ENCODE measurements around the gene CENPVL1.
"Not testable (repeated sequence)": the region's sequence is repeated elsewhere in the genome, so short reads cannot be mapped to it uniquely, and the experiment has no call there.

Gene CENPVL1

DNA sequence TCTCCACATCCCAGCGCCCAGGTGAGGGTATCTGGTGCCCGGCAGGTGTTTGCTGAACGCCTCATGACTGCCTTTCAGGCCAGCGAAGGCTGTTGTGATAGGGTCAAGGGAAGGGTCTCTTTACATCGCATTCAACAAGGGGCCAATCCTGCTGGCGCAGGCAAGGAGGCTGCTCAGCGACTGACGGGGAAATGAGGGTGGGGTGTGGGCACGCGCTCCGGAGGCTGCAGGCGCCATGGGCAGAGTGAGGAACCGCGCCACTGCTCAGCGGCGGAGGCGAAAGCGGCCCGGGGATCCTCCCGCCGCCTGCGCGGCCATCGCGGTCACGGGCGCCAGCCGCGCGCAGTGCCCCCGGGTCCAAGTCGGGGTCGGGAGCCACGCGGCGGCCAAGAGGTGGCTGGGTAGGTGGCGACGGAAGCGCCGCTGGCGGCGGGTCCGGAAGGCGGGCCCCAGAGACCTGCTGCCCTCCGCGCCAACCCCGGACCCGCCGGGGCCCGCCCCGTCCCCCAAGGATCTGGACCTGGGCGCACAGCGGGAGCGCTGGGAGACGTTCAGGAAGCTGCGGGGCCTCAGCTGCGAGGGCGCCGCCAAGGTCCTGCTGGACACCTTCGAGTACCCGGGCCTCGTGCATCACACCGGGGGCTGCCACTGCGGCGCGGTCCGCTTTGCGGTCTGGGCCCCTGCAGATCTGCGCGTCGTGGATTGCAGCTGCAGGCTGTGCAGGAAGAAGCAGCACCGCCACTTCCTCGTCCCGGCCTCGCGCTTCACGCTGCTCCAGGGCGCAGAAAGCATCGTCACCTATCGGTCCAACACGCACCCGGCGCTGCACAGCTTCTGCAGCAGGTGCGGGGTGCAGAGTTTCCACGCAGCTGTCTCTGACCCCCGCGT lies at the start of gene CENPVL1:
Gene CENPVL1 (plus strand): TSS at position 236 of the 888 bp plus-strand sequence. CDS start 0 bp downstream, at position 236.
- not testable (repeated sequence) for DNase-seq

DNA sequence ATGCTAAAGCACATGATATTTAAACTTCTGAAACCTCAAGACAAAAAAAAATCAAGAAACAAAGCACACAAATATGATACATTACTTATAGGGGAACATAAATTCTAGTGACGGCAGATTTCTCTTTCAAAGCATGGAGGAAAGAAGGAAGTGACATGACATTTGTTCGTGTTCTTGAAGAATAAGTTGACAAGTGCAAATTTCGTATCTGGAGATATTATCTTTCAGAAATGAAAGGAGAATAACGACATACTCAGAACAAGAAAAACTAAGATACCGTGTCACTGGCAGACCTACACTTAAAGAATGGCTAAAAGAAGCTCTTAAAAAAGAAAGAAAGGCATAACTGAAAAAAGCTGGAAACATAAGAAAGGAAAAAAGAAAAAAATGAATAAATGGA lies 44.3 kb upstream of the CENPVL1 start:
- DNase-seq, result no peak

DNA sequence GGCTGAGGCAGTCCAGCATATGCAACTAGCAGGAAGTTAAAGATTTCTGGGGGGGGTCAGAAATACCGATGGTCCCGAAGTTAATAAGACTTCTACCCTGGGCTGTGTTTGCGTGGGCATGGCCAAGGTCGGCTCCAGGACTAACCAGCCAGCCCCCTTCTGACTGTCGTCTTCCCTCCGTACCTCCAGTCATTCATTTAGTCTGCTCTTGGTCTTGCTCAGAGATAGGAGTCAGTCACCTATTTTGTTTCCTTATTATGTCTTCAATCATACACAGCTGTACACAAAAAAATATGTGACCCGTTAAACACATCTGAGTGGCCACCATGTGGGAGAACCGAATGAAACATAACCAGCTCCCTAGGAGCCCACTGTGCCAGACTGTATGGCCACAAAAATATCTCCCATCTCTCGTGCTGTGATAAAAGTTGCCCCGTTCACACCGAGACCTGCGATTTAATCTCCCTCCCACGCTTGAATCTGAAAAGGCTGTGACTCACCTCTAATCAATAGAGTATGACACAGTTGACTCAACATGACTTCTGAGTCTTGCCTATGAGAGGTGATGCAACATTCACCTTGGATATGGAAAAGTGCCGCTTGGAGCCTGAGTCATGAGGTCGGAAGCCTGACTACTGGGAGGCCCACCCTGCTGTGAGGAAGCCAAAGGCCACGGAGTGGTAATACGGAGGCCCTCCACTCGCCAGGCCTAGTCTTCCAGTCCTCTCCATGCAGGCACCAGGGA lies 30.5 kb upstream of the CENPVL1 start:
- DNase-seq, result not testable (repeated sequence)

DNA sequence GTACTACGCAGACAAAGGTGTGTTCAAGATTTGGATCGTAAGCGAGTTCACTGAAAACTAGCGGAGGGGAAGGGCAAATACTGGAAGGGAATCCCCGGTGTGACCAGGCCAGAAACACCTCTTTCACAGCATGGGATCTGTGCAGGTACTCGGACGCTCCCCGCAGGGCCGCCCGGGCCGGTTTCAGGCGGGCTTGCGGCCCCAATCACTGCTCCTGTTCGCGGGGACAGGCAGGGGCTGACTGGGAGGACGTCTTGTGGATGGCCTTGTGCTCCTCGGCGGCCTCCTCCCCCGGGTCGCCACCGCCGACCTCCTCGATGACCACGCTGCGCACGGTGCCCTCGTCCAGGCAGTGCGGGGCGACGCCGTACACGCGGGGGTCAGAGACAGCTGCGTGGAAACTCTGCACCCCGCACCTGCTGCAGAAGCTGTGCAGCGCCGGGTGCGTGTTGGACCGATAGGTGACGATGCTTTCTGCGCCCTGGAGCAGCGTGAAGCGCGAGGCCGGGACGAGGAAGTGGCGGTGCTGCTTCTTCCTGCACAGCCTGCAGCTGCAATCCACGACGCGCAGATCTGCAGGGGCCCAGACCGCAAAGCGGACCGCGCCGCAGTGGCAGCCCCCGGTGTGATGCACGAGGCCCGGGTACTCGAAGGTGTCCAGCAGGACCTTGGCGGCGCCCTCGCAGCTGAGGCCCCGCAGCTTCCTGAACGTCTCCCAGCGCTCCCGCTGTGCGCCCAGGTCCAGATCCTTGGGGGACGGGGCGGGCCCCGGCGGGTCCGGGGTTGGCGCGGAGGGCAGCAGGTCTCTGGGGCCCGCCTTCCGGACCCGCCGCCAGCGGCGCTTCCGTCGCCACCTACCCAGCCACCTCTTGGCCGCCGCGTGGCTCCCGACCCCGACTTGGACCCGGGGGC lies 28.2 kb upstream of the CENPVL1 start:
- not testable (repeated sequence) for DNase-seq

DNA sequence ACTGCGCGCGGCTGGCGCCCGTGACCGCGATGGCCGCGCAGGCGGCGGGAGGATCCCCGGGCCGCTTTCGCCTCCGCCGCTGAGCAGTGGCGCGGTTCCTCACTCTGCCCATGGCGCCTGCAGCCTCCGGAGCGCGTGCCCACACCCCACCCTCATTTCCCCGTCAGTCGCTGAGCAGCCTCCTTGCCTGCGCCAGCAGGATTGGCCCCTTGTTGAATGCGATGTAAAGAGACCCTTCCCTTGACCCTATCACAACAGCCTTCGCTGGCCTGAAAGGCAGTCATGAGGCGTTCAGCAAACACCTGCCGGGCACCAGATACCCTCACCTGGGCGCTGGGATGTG lies 27.6 kb upstream of the CENPVL1 start, which contains the start of gene CENPVL2:
Gene CENPVL2 (minus strand): TSS at position 112 of the 343 bp plus-strand sequence. CDS start 0 bp downstream, at position 112.
- not testable (repeated sequence) for DNase-seq

DNA sequence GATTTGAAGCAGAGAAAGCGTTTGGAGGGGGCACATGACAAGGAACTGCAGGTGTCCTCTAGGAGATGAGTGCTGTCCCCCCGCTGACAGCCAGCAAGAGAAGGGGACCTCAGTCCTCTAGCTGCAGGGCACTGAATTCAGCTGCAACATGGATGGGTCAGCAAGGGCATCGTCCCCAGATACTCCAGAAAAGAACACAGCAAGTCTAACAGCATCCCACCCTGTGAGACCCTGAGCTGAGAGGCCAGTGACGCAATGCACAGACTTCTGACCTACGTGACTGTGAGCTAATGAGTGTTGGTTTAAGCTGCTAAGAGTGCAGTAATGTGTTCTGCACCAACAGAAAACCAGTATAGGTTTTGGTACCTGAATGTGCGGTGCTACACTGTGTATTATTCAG lies 16.1 kb upstream of the CENPVL1 start:
- no peak for DNase-seq

DNA sequence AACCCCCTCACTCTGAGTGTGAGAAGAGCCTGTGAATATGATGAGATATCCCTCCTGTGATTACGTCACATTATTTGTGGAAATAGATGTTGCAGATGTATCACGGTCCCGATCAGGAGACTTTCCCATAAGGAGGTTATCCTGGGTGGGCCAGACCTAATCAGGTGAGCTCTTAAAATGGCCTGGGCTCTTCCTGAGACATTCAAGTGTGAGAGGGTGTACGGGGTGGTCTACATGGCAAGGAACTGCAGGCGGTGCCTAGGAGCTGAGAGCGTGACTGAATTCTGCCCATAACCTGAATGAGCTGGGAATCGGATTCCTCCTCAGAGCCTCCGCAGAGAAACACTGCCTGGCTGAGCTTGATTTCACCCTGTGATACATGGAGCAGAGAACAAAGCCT lies 12.9 kb upstream of the CENPVL1 start:
- DNase-seq, result no peak

DNA sequence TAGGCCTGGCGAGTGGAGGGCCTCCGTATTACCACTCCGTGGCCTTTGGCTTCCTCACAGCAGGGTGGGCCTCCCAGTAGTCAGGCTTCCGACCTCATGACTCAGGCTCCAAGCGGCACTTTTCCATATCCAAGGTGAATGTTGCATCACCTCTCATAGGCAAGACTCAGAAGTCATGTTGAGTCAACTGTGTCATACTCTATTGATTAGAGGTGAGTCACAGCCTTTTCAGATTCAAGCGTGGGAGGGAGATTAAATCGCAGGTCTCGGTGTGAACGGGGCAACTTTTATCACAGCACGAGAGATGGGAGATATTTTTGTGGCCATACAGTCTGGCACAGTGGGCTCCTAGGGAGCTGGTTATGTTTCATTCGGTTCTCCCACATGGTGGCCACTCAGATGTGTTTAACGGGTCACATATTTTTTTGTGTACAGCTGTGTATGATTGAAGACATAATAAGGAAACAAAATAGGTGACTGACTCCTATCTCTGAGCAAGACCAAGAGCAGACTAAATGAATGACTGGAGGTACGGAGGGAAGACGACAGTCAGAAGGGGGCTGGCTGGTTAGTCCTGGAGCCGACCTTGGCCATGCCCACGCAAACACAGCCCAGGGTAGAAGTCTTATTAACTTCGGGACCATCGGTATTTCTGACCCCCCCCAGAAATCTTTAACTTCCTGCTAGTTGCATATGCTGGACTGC lies 2.8 kb downstream of the CENPVL1 start:
- DNase-seq, result not testable (repeated sequence)

DNA sequence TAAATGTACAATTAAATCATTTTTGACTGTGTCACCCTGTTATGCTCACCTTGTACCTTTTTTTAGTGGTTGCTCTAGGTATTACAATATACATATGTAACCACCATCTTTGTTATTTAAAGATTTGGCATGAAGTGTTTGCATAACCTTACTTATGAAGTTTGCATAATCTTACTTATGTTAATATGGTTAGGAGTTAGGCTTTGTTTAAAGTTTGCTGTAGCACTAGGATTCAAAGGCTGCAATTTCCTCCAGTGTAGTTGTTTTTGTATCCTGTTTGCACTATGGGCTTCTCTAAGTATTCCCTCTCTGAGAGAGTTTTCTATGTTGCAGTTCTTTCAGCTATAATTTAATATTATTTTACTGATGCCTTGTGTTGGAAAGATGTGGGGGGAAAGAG lies 17.9 kb downstream of the CENPVL1 start:
- no peak for DNase-seq

DNA sequence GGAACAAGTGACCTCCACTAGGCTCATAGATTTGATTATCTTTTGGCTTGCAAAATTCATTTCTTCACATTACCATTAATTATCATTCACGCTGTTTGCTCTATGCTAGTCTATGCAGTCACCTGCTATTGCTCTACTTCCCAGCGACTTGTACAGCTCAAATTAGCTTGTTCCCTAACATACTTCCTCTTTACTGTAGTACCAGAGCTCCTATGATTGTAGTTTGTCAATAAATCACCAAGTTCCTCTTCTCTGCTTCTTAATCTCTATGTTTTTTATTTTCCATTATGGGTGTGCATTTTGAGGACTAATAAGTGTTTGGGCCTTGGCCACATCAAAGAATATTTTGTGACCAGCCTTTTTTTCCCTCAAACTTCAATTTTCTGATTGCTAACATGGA lies 26.8 kb downstream of the CENPVL1 start:
- DNase-seq, result peak; percentile 67

DNA sequence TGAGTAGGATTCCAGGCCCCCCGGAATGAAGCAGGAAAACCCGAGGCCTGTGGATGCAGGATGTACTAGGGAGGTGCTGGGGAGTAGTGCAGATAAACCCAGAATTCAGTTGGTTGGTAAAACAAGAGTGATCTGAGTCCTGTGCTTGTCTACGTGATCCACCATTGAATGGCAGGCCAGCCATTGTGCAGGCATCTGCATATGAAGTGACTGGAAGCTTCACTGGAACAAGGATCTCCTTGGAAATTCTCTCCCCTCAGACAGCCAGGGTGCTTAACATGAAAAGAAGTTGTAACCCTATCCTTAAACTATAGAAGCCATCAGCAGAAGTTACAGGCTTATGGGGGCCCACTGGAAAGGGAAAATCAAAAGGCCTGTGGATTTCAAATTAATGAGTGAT lies 32.3 kb downstream of the CENPVL1 start:
- DNase-seq, result no peak

DNA sequence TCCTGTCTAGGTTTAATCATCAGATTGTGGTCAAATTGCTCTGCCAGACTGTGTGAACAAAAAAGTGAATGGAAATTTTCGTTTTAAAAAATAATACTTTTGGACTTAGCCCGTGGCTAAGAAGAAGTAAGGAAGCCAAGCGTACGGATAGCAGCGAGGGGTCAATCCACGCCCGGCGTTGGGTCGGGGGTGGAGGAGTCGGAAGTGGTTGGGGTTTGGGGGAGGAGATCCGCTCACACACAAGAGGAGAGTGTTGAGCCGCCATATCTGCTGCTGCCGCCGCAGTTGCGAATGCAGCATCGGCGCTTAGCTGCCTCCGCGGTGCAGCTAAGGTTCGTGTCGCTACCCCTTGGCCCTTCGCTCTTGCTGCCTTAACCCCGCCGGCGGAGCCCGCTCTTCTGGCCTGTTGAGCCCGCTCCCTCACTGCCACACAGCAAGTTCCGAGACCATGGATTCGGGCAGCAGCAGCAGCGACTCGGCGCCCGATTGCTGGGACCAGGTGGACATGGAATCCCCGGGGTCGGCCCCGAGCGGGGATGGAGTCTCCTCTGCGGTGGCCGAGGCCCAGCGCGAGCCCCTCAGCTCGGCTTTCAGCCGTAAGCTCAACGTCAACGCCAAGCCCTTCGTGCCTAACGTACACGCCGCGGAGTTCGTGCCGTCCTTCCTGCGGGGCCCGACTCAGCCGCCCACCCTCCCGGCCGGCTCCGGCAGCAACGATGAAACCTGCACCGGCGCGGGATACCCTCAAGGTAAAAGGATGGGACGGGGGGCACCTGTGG lies 33.1 kb downstream of the CENPVL1 start, which contains the start of gene GSPT2:
Gene GSPT2 (plus strand): TSS at position 264 of the 779 bp plus-strand sequence. CDS start 185 bp downstream, at position 449.
- DNase-seq, result peak; percentile 53

DNA sequence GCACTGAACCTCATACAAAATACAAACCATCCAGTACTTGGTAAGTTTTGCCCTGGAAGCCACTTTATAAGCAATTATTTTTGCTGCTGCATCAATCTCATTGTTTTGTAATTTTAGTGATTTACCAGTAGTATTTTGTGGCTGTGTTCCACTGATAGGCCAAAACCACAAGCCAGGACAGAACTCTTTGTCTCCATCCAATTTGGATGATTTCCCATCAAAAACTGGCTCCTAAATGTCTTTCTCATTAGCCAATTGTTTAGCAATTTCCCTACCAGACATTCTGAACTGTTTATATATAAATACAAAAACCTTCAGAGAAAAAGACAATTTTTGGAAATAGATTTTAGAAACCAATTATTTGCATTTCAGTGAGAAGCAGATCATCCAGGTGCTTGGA lies 37.4 kb downstream of the CENPVL1 start:
- DNase-seq, result no peak

DNA sequence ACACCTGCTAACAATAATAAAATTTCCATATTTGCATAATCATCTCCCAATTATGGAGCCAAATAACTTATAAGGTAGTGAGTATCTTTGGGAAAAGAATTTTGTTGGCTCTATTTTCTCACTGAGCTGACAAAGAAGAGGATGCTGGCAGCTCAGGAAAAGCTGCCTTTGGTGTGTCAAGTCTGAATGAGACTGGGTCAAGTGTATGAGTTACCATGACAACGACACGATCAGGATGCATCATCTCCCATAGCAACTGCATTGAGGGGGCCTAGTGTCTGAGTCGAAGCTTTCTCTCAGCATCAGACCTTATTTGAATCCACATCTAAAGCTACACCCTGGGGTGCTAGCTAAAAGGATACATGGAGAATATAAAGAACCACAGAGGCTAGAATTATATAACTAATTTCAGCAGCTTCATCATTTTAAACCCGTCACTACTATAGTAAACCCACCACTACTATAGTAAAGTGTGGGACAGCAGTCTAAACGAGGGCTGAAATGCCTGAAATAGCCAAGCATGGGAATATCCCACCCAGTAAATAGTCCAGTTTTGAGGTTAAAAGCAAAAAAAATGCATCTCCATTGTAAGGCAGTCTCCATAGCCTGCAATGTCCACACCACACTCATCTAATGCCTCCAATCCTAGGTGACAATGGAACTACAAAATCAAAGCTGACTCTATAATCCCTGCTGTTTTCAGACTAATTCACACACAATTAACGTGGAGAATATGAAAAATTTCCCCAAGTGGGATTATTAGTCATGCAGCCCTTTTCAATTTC lies 48.9 kb downstream of the CENPVL1 start:
- DNase-seq, result no peak

DNA sequence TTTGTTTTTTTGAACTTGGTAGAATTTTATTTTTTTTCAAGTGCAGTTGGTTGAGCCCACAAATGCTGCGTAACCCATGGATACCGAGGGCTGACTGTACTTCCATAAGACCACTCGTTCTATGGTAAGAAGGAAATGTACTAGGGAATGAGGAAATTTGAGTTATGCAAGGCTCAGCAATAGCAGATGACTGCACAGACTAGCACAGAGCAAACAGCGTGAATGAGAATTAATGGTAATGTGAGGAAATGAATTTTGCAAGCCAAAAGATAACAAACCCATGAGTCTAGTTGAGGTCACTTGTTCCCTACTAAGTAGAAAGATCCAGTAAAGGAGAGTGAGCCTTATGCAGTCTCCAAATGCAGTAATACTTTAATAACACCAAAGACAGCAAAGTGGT lies 50.3 kb downstream of the CENPVL1 start:
- no peak for DNase-seq

Data from MV-4-11 (cell line).